Pulmonary artery endothelial cell (primary cell): Measurements from ENCODE around the gene RFC1. TPM values are rescaled to one million over a fixed set of nuclear protein-coding genes. Genes with fewer than 3 reads are reported as not detected.
A peak's percentile ranks its signal among the peaks of the same experiment; 100 is the strongest.
"Not testable (repeated sequence)": the region's sequence is repeated elsewhere in the genome, so short reads cannot be mapped to it uniquely, and the experiment has no call there.

Experiments used
- DNase-seq: peaks from one replicate; pipeline ENCODE4 v3.0.0-alpha.2; 2011; ENCODE audit warnings: low read depth, low spot score
- total RNA-seq: library from RNA; depleted of rRNA; stranded (reverse); fragments of >200 nt; gene quantifications from 2 replicates; pipeline ENCODE4 v1.2.3, GENCODE V29; 2014

RFC1 gene
- total RNA-seq, 1 donor from 2014 or later = 48.9 TPM

- no peak for DNase-seq
Measured at GRCh38 chr4:39357002-39357401, 9.2 kb downstream of the RFC1 start.

GRCh38 chr4:39354254-39354552 lies 12.0 kb downstream of the RFC1 start:
- no peak for DNase-seq

GRCh38 chr4:39353478-39354253 lies 12.5 kb downstream of the RFC1 start:
- peak; percentile 27 for DNase-seq

GRCh38 chr4:39353149-39353477 lies 13.0 kb downstream of the RFC1 start:
- not testable (repeated sequence) for DNase-seq

GRCh38 chr4:39349326-39349725 lies 16.8 kb downstream of the RFC1 start:
- DNase-seq = no peak

GRCh38 chr4:39348371-39349315 lies 17.5 kb downstream of the RFC1 start:
- DNase-seq = no peak

- DNase-seq = no peak
Measured at GRCh38 chr4:39346856-39347519, 19.2 kb downstream of the RFC1 start.

- no peak for DNase-seq
Measured at GRCh38 chr4:39342731-39343130, 23.4 kb downstream of the RFC1 start.

GRCh38 chr4:39341075-39341725 lies 25.0 kb downstream of the RFC1 start:
- DNase-seq = no peak

GRCh38 chr4:39339968-39340367 lies 26.2 kb downstream of the RFC1 start:
- no peak for DNase-seq

- DNase-seq = no peak
Measured at GRCh38 chr4:39337841-39338240, 28.3 kb downstream of the RFC1 start.

GRCh38 chr4:39335566-39335965 lies 30.6 kb downstream of the RFC1 start:
- no peak for DNase-seq

GRCh38 chr4:39331191-39331590 lies 35.0 kb downstream of the RFC1 start:
- no peak for DNase-seq

GRCh38 chr4:39330353-39330752 lies 35.8 kb downstream of the RFC1 start:
- no peak for DNase-seq

- DNase-seq = no peak
Measured at GRCh38 chr4:39326468-39326977, 39.6 kb downstream of the RFC1 start.

GRCh38 chr4:39324897-39325613 lies 41.1 kb downstream of the RFC1 start:
- DNase-seq = no peak

- no peak for DNase-seq
Measured at GRCh38 chr4:39324446-39324845, 41.7 kb downstream of the RFC1 start.

- no peak for DNase-seq
Measured at GRCh38 chr4:39323821-39324220, 42.3 kb downstream of the RFC1 start.

- no peak for DNase-seq
Measured at GRCh38 chr4:39320381-39321115, 45.6 kb downstream of the RFC1 start.

GRCh38 chr4:39319676-39320075 lies 46.5 kb downstream of the RFC1 start:
- DNase-seq = no peak
